Vagina (tissue), 2 donors: ENCODE measurements around the gene BTNL2.
"Not testable (repeated sequence)": the region's sequence is repeated elsewhere in the genome, so short reads cannot be mapped to it uniquely, and the experiment has no call there.

Experiments
- POLR2A ChIP-seq, 2 donors: fragments of 450-650 bp; IDR thresholded peaks; one replicate each; pipeline ENCODE4 v1.6.1; 2017; ENCODE audit warnings: antibody characterized with exemption in 2 of 2, mild to moderate bottlenecking in 2 of 2, moderate library complexity in 2 of 2
- POLR2AphosphoS5 ChIP-seq, 2 donors: sonication (generic); formaldehyde crosslinking; IDR thresholded peaks; one replicate each; pipeline ENCODE4 v1.9.0; 2017; ENCODE audit warnings: antibody characterized with exemption in 2 of 2, mild to moderate bottlenecking in 2 of 2, low read depth in 1 of 2; ENCODE audit not compliant: insufficient read depth in 1 of 2
- TF ChIP-seq, protein P1 (sequence below), 3 experiments: fragments of 450-650 bp in 2 of 3; fragments of 200-600 bp in 1 of 3; sonication (generic) in 1 of 3; IDR thresholded peaks; one replicate each; pipeline ENCODE4 v1.5.1; 2017 to 2019; ENCODE audit warnings: antibody characterized with exemption in 3 of 3, mild to moderate bottlenecking in 2 of 3, moderate library complexity in 2 of 3

GRCh38 chr6:32358548-32358947 lies 48.4 kb downstream of the BTNL2 start:
- TF ChIP-seq, protein P1, sequence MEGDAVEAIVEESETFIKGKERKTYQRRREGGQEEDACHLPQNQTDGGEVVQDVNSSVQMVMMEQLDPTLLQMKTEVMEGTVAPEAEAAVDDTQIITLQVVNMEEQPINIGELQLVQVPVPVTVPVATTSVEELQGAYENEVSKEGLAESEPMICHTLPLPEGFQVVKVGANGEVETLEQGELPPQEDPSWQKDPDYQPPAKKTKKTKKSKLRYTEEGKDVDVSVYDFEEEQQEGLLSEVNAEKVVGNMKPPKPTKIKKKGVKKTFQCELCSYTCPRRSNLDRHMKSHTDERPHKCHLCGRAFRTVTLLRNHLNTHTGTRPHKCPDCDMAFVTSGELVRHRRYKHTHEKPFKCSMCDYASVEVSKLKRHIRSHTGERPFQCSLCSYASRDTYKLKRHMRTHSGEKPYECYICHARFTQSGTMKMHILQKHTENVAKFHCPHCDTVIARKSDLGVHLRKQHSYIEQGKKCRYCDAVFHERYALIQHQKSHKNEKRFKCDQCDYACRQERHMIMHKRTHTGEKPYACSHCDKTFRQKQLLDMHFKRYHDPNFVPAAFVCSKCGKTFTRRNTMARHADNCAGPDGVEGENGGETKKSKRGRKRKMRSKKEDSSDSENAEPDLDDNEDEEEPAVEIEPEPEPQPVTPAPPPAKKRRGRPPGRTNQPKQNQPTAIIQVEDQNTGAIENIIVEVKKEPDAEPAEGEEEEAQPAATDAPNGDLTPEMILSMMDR (IDR thresholded peaks at IDR 0.05), result not testable (repeated sequence)
- TF ChIP-seq POLR2A (IDR thresholded peaks at IDR 0.05); POLR2AphosphoS5 (IDR thresholded peaks at IDR 0.05; ENCODE audit: insufficient read depth in 1 of 2, low read depth in 1 of 2): not testable (repeated sequence)
